ENCODE data around the gene ZNF827.

GRCh38 chr4:145866991-145867390, 71.6 kb downstream of the ZNF827 start:
- TF ChIP-seq, protein P1, sequence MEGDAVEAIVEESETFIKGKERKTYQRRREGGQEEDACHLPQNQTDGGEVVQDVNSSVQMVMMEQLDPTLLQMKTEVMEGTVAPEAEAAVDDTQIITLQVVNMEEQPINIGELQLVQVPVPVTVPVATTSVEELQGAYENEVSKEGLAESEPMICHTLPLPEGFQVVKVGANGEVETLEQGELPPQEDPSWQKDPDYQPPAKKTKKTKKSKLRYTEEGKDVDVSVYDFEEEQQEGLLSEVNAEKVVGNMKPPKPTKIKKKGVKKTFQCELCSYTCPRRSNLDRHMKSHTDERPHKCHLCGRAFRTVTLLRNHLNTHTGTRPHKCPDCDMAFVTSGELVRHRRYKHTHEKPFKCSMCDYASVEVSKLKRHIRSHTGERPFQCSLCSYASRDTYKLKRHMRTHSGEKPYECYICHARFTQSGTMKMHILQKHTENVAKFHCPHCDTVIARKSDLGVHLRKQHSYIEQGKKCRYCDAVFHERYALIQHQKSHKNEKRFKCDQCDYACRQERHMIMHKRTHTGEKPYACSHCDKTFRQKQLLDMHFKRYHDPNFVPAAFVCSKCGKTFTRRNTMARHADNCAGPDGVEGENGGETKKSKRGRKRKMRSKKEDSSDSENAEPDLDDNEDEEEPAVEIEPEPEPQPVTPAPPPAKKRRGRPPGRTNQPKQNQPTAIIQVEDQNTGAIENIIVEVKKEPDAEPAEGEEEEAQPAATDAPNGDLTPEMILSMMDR (IDR thresholded peaks at IDR 0.05; ENCODE audit: low read depth, low read length, poor library complexity, severe bottlenecking): no peak
- no peak for TF ChIP-seq EZH2phosphoT487 (IDR thresholded peaks at IDR 0.05; ENCODE audit: borderline replicate concordance, low read length)
